Esophagus squamous epithelium (tissue), 5 donors: ENCODE measurements around the gene PCSK6. TPM values are rescaled to one million over a fixed set of nuclear protein-coding genes. Genes with fewer than 3 reads are reported as not detected.

ENCODE experiments used
- DNase-seq: peaks from one replicate; lab custom pipeline; 2025; lab: John Stamatoyannopoulos, UW
- H3K27ac ChIP-seq, 4 donors: fragments of 200-600 bp; sonication (generic); one replicate each; pipeline ENCODE4 v1.5.1; 2016 to 2019; ENCODE audit warnings: mild to moderate bottlenecking in 1 of 4
- H3K27me3 ChIP-seq, 4 donors: fragments of 200-600 bp; sonication (generic); 1 replicate in 3 of 4; 2 replicates in 1 of 4; pipeline versions ENCODE4 v1.5.1 to v1.6.0; 2017 to 2021; ENCODE audit warnings: antibody characterized with exemption in 1 of 4
- H3K36me3 ChIP-seq, 3 donors: fragments of 200-600 bp; sonication (generic); one replicate each; pipeline ENCODE4 v1.5.1; 2016 to 2019
- H3K4me1 ChIP-seq, 3 donors: fragments of 200-600 bp; sonication (generic); one replicate each; pipeline ENCODE4 v1.5.1; 2017 to 2019
- H3K4me3 ChIP-seq, 4 donors: fragments of 200-600 bp; sonication (generic); 1 replicate in 3 of 4; 2 replicates in 1 of 4; pipeline ENCODE4 v1.5.1; 2016 to 2019; ENCODE audit warnings: mild to moderate bottlenecking in 2 of 4, moderate library complexity in 1 of 4
- H3K9me3 ChIP-seq, 3 donors: fragments of 200-600 bp; sonication (generic); one replicate each; pipeline ENCODE4 v1.5.1; 2016 to 2019
- CTCF ChIP-seq, 6 experiments: fragments of 450-650 bp in 4 of 6; fragments of 200-600 bp in 2 of 6; sonication (generic) in 2 of 6; IDR thresholded peaks; one replicate each; pipeline ENCODE4 v1.5.1; 2016 to 2019; ENCODE audit warnings: antibody characterized with exemption in 6 of 6, mild to moderate bottlenecking in 4 of 6, moderate library complexity in 4 of 6
- POLR2A ChIP-seq, 4 donors: fragments of 450-650 bp; IDR thresholded peaks; one replicate each; pipeline ENCODE4 v1.6.1; 2017; ENCODE audit warnings: antibody characterized with exemption in 4 of 4, mild to moderate bottlenecking in 4 of 4, moderate library complexity in 3 of 4
- WGBS, 2 donors: methylation state at CpG; one replicate each; pipeline ENCODE4 v1.1.5; 2018; 5-methylcytosine and 5-hydroxymethylcytosine counted together
- intact Hi-C: fragments of 100-400 bp; cut with DNase I; formaldehyde crosslinking; loops from one replicate; pipeline ENCODE4 v1.15.0; 2022
- total RNA-seq, 4 donors: library from RNA; depleted of rRNA; stranded (reverse); fragments of >200 nt; gene quantifications; one replicate each; pipeline ENCODE4 v1.1.0, GENCODE V29; 2016
- donor health status: DM: yes; HTN: yes; CAD: no.

PCSK6 gene
- total RNA-seq, 4 donors from 2014 or later, result 5.1 to 13.8 (median 9.2) TPM

- H3K4me1 ChIP-seq, result peaks cover 0 to 32% (median 3%) of the 10 kb centered on the region in 3 donors
- TF ChIP-seq CTCF (IDR thresholded peaks at IDR 0.05), result no peak
- no peak for TF ChIP-seq POLR2A (IDR thresholded peaks at IDR 0.05)
- no peak for DNase-seq
- no peaks in the 10 kb centered on the region for H3K36me3 ChIP-seq
- WGBS, 2 donors, result 79 to 87% methylated on average over 12 of the region's 20 CpGs
- no peak overlapping the region for H3K4me3 ChIP-seq
- peaks cover 0 to 11% (median 0%) of the 10 kb centered on the region in 4 donors for H3K27me3 ChIP-seq
- no peaks in the 10 kb centered on the region for H3K9me3 ChIP-seq
- H3K27ac ChIP-seq, result no peak overlapping the region
- intact Hi-C loops, result no loop called here
Observed at GRCh38 chr15:101453123-101454120, 36.1 kb downstream of the PCSK6 start.

GRCh38 chr15:101452572-101452971 lies 36.9 kb downstream of the PCSK6 start:
- no peaks in the 10 kb centered on the region for H3K36me3 ChIP-seq
- 73 to 85% methylated on average over 6 to 11 of the region's 11 CpGs for WGBS, 2 donors
- peaks cover 0 to 32% (median 3%) of the 10 kb centered on the region in 3 donors for H3K4me1 ChIP-seq
- H3K9me3 ChIP-seq, result no peaks in the 10 kb centered on the region
- peaks cover 0 to 13% (median 0%) of the 10 kb centered on the region in 4 donors for H3K27me3 ChIP-seq
- H3K27ac ChIP-seq, result peak overlapping the region in 1 of 4 donors; percentile 50
- TF ChIP-seq POLR2A (IDR thresholded peaks at IDR 0.05), result no peak
- no peak for TF ChIP-seq CTCF (IDR thresholded peaks at IDR 0.05)
- intact Hi-C loops, result no loop called here
- no peak overlapping the region for H3K4me3 ChIP-seq
- DNase-seq, result no peak

- H3K27ac ChIP-seq, result peak overlapping the region in 2 of 4 donors; percentile 50 to 70
- H3K36me3 ChIP-seq, result no peaks in the 10 kb centered on the region
- H3K4me1 ChIP-seq, result peaks cover 0 to 32% (median 3%) of the 10 kb centered on the region in 3 donors
- peaks cover 0 to 18% (median 0%) of the 10 kb centered on the region in 4 donors for H3K27me3 ChIP-seq
- no peak overlapping the region for H3K4me3 ChIP-seq
- DNase-seq, result no peak
- 49 to 66% methylated on average over 3 of the region's 3 CpGs for WGBS, 2 donors
- intact Hi-C loops, result no loop called here
- TF ChIP-seq CTCF (IDR thresholded peaks at IDR 0.05) (no peak), POLR2A (IDR thresholded peaks at IDR 0.05) (no peak)
- no peaks in the 10 kb centered on the region for H3K9me3 ChIP-seq
Observed at GRCh38 chr15:101451846-101452245, 37.7 kb downstream of the PCSK6 start.

GRCh38 chr15:101451266-101451799 lies 38.2 kb downstream of the PCSK6 start:
- intact Hi-C loops, result no loop called here
- peaks cover 0 to 30% (median 2%) of the 10 kb centered on the region in 3 donors for H3K4me1 ChIP-seq
- DNase-seq, result no peak
- no peak for TF ChIP-seq POLR2A (IDR thresholded peaks at IDR 0.05)
- no peak for TF ChIP-seq CTCF (IDR thresholded peaks at IDR 0.05)
- H3K27me3 ChIP-seq, result peaks cover 0 to 18% (median 0%) of the 10 kb centered on the region in 4 donors
- no peak overlapping the region for H3K4me3 ChIP-seq
- H3K9me3 ChIP-seq, result no peaks in the 10 kb centered on the region
- H3K36me3 ChIP-seq, result no peaks in the 10 kb centered on the region
- 49 to 72% methylated on average over 16 to 19 of the region's 19 CpGs for WGBS, 2 donors
- peak overlapping the region in 2 of 4 donors; percentile 50 to 70 for H3K27ac ChIP-seq
